A673 (cell line): ENCODE results near the gene C21orf58. TPM values are rescaled to one million over a fixed set of nuclear protein-coding genes. Genes with fewer than 3 reads are reported as not detected.
"Not testable (repeated sequence)": the region's sequence is repeated elsewhere in the genome, so short reads cannot be mapped to it uniquely, and the experiment has no call there.

Experiments
- BruUV-seq: library from RNA; stranded (reverse); fragments of 400-500 nt; replicated peaks from 2 replicates; lab custom pipeline; 2021; lab: Mats Ljungman, UMichigan
- CTCF ChIA-PET: fragments of 300-600 bp; sonication (Branson Sonifier 250); formaldehyde crosslinking; loops from one replicate; lab custom pipeline; 2022; ENCODE audit warnings: antibody characterized with exemption; lab: Charles Lee
- POLR2A ChIA-PET: fragments of 300-600 bp; sonication (Branson Sonifier 250); formaldehyde crosslinking; loops from one replicate; lab custom pipeline; 2022; ENCODE audit warnings: antibody characterized with exemption; ENCODE audit not compliant: low non-redundant PET; lab: Charles Lee
- DNase-seq: peaks from one replicate; pipeline ENCODE4 v3.0.0-alpha.2; 2015; ENCODE audit warnings: low spot score
- H3K27ac ChIP-seq: fragments of 200-600 bp; sonication (generic); 2 replicates; pipeline ENCODE4 v1.5.1; 2016; ENCODE audit warnings: mixed run types, low read depth, mild to moderate bottlenecking, mixed read lengths, antibody characterized with exemption, low read length; ENCODE audit not compliant: poor library complexity, severe bottlenecking
- H3K27me3 ChIP-seq: fragments of 200-600 bp; sonication (generic); replicated peaks from 2 replicates; pipeline ENCODE4 v1.6.1; 2017; ENCODE audit warnings: mixed run types, low read depth, mild to moderate bottlenecking, mixed read lengths, antibody characterized with exemption, low read length; ENCODE audit not compliant: insufficient read depth, poor library complexity
- H3K36me3 ChIP-seq: fragments of 200-600 bp; sonication (generic); 2 replicates; pipeline ENCODE4 v1.6.1; 2016; ENCODE audit warnings: mixed run types, mild to moderate bottlenecking, mixed read lengths, antibody characterized with exemption, low read length; ENCODE audit not compliant: insufficient read depth, poor library complexity, severe bottlenecking
- H3K4me1 ChIP-seq: fragments of 200-600 bp; sonication (generic); 2 replicates; pipeline ENCODE4 v1.6.1; 2017; ENCODE audit warnings: mixed run types, mild to moderate bottlenecking, mixed read lengths, antibody characterized with exemption, low read length; ENCODE audit not compliant: insufficient read depth, poor library complexity, severe bottlenecking
- H3K4me3 ChIP-seq: fragments of 200-600 bp; sonication (generic); 2 replicates; pipeline ENCODE4 v1.5.1; 2016; ENCODE audit warnings: low read depth, mixed run types, mild to moderate bottlenecking, mixed read lengths, low read length; ENCODE audit not compliant: poor library complexity, severe bottlenecking
- H3K9me3 ChIP-seq: fragments of 200-600 bp; sonication (generic); 2 replicates; pipeline ENCODE4 v1.6.1; 2016; ENCODE audit warnings: mixed run types, low read depth, mild to moderate bottlenecking, mixed read lengths, antibody characterized with exemption, low read length; ENCODE audit not compliant: poor library complexity, severe bottlenecking
- EZH2 ChIP-seq: fragments of 200-600 bp; sonication (generic); IDR thresholded peaks from 2 replicates; pipeline ENCODE4 v1.6.1; 2017; ENCODE audit warnings: borderline replicate concordance, low read depth, mild to moderate bottlenecking, mixed read lengths, antibody characterized with exemption, low read length; ENCODE audit not compliant: poor library complexity, severe bottlenecking
- intact Hi-C: fragments of 100-400 bp; cut with micrococcal nuclease; formaldehyde crosslinking; loops from one replicate; pipeline ENCODE4 v1.10.0; 2022; ENCODE audit not compliant: unreplicated experiment
- total RNA-seq: library from RNA; stranded (reverse); gene quantifications from 2 replicates; pipeline ENCODE4 v1.2.3, GENCODE V29; 2021
- TF ChIP-seq, protein P1 (sequence below): fragments of 300-800, 200-600 bp; sonication (generic); conservative IDR thresholded peaks from 2 replicates; pipeline ENCODE4 v1.5.1; 2017; ENCODE audit warnings: low read depth, mild to moderate bottlenecking, antibody characterized with exemption, low read length, moderate library complexity, mixed read lengths

Gene C21orf58
- total RNA-seq, 1 experiment from 2014 or later: 41.2 TPM

DNA sequence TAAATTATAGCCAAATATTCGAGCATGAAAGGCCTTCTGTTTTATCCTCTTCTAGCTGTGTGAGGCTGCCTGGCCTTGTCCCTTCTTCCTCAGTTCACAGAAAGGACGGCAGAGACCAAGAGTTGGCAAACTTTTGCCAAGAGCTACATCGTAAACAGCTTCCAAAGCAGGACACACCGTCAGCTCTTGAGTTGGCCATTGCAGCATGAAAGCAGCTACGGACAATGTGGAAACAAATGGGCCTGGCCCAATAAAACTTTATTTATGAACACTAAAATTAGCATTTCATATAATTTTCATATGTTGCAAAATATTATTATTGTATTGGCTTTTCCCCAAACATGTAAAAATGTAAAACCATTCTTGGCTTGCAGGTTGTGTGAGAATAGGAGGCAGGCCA is 10.7 kb downstream of the C21orf58 start:
- BruUV-seq: no TSS peak
- ChIA-PET CTCF (no interaction called here), POLR2A (interaction anchor here (0.5 kb wide), 1 partner anchor 244 kb away, joined by 3 read pairs; no protein-coding TSS in a partner anchor)

DNA sequence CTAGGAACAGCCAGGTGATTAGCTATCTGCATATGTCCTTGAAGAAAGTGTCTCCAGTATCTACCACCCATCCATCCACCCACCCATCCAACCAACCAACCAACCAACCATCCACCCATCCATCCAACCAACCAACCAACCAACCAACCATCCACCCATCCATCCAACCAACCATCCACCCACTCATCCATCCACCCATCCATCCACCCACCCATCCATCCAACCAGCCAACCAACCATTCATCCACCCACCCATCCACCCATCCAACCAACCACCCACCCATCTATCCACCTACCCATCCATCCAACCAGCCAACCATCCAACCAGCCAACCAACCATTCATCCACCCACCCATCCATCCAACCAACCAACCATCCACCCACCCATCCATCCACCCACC is 12.1 kb downstream of the C21orf58 start:
- no peaks in the 10 kb centered on the region for H3K27me3 ChIP-seq
- intact Hi-C loops: no loop called here
- no peaks in the 10 kb centered on the region for H3K4me1 ChIP-seq
- no peak overlapping the region for H3K27ac ChIP-seq
- ChIA-PET POLR2A (no interaction called here), CTCF (no interaction called here)
- no TSS peak for BruUV-seq
- H3K9me3 ChIP-seq: no peaks in the 10 kb centered on the region
- H3K36me3 ChIP-seq: peaks cover 61% of the 10 kb centered on the region
- no peak for DNase-seq
- TF ChIP-seq EZH2: no peak
- TF ChIP-seq, protein P1, sequence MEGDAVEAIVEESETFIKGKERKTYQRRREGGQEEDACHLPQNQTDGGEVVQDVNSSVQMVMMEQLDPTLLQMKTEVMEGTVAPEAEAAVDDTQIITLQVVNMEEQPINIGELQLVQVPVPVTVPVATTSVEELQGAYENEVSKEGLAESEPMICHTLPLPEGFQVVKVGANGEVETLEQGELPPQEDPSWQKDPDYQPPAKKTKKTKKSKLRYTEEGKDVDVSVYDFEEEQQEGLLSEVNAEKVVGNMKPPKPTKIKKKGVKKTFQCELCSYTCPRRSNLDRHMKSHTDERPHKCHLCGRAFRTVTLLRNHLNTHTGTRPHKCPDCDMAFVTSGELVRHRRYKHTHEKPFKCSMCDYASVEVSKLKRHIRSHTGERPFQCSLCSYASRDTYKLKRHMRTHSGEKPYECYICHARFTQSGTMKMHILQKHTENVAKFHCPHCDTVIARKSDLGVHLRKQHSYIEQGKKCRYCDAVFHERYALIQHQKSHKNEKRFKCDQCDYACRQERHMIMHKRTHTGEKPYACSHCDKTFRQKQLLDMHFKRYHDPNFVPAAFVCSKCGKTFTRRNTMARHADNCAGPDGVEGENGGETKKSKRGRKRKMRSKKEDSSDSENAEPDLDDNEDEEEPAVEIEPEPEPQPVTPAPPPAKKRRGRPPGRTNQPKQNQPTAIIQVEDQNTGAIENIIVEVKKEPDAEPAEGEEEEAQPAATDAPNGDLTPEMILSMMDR: no peak
- no peak overlapping the region for H3K4me3 ChIP-seq

More for the DNA sequence above, 10.7 kb downstream of the C21orf58 start:
- no peak for DNase-seq
- intact Hi-C loops: no loop called here
- Histone ChIP-seq H3K4me3 (no peak overlapping the region), H3K9me3 (no peaks in the 10 kb centered on the region), H3K36me3 (peaks cover 61% of the 10 kb centered on the region), H3K27me3 (no peaks in the 10 kb centered on the region), H3K27ac (no peak overlapping the region), H3K4me1 (no peaks in the 10 kb centered on the region)
- no peak for TF ChIP-seq EZH2
- TF ChIP-seq, protein P1: no peak

DNA sequence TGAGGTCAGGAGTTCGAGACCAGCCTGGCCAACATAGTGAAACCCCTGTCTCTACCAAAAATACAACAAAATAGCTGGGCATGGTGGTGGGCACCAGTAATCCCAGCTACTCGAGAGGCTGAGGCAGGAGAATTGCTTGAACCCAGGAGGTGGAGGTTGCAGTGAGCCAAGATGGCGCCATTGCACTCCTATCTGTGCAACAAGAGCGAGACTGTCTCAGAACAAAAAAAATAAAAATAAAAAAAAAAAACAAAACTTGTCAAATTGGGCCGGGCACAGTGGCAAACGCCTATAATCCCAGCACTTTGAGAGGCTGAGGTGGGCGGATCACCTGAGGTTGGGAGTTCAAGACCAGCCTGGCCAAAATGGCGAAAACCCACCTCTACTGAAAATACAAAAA is 13.4 kb downstream of the C21orf58 start:
- POLR2A ChIA-PET, H3K9me3 ChIP-seq, intact Hi-C loops, H3K27me3 ChIP-seq, DNase-seq, H3K27ac ChIP-seq, BruUV-seq, H3K4me3 ChIP-seq, H3K4me1 ChIP-seq: not testable (repeated sequence)
- CTCF ChIA-PET: interaction anchor here (0.7 kb wide), 1 partner anchor 46 kb away, joined by 4 read pairs; no protein-coding TSS in a partner anchor
- peaks cover 62% of the 10 kb centered on the region for H3K36me3 ChIP-seq

DNA sequence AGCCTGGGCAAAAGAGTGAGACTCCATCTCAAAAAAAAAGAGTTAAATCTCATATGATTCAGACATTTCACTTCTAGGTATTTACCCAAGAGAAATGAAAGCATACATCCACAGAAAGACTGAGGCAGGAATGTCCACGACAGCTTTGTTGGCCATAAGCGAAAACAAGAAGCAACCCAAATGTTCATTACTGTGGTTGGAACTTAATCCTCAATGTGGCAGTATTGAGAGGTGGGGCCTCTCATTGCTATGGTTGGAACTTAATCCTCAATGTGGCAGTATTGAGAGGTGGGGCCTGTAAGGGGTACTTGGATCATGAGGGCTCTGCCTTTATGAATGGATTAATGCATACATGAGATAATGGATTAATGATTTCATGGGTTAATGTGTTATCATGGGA is 15.2 kb downstream of the C21orf58 start:
- no TSS peak for BruUV-seq

More for the DNA sequence above, 15.2 kb downstream of the C21orf58 start:
- Histone ChIP-seq H3K27me3 (no peaks in the 10 kb centered on the region), H3K9me3 (no peaks in the 10 kb centered on the region), H3K4me1 (no peaks in the 10 kb centered on the region), H3K36me3 (peaks cover 58% of the 10 kb centered on the region), H3K27ac (no peak overlapping the region), H3K4me3 (no peak overlapping the region)
- TF ChIP-seq, protein P1: no peak
- no peak for TF ChIP-seq EZH2
- ChIA-PET POLR2A (no interaction called here), CTCF (no interaction called here)
- intact Hi-C loops: no loop called here
- no peak for DNase-seq
